ENCODE measurements around the gene SCAF4. TPM values are rescaled to one million over a fixed set of nuclear protein-coding genes. Genes with fewer than 3 reads are reported as not detected.
A peak's percentile ranks its signal among the peaks of the same experiment; 100 is the strongest.
"Not testable (repeated sequence)": the region's sequence is repeated elsewhere in the genome, so short reads cannot be mapped to it uniquely, and the experiment has no call there.

The SCAF4 gene
- total RNA-seq, 1 donor: 7.6 TPM

- Histone ChIP-seq H3K36me3 (ENCODE audit: insufficient read depth, low read length) (peaks cover 12% of the 10 kb centered on the region), H3K4me3 (ENCODE audit: insufficient read depth, low read length) (peak within 1 kb of the TSS; percentile 88), H2AFZ (ENCODE audit: low read length) (peak within 1 kb of the TSS; percentile 91), H4K20me1 (ENCODE audit: insufficient read depth, low read length) (peaks cover 18% of the 10 kb centered on the region), H3K9me3 (ENCODE audit: low read depth, low read length) (no peaks in the 10 kb centered on the region), H3K79me2 (ENCODE audit: insufficient read depth, low read length) (peaks cover 50% of the 10 kb centered on the region), H3K27ac (ENCODE audit: low read depth, low read length) (peak within 1 kb of the TSS; percentile 83), H3K4me2 (ENCODE audit: insufficient read depth, low read length) (peak within 1 kb of the TSS; percentile 93), H3K27me3 (ENCODE audit: insufficient read depth, low read length) (no peaks in the 10 kb centered on the region), H3K4me1 (ENCODE audit: insufficient read depth, low read length) (peaks cover 13% of the 10 kb centered on the region)
- no peak for TF ChIP-seq CTCF (IDR thresholded peaks at IDR 0.05; ENCODE audit: extremely low read depth, low read depth, low read length)
- DNase-seq (ENCODE audit: insufficient read length, low spot score, missing footprints): peak; percentile 99
These were observed 72.2 kb downstream of the SCAF4 start, which contains the start of gene SOD1 for GRCh38 chr21:31659536-31660258. Gene SOD1, plus strand, starts transcription at chr21:31659693. Its CDS starts 77 bp downstream, at chr21:31659770.

GRCh38 chr21:31659286-31659535, 72.7 kb downstream of the SCAF4 start:
- peak overlapping the region; percentile 83 for H3K27ac ChIP-seq (ENCODE audit: low read depth, low read length)
- peak overlapping the region; percentile 91 for H2AFZ ChIP-seq (ENCODE audit: low read length)
- H3K4me3 ChIP-seq (ENCODE audit: insufficient read depth, low read length): peak overlapping the region; percentile 88
- no peaks in the 10 kb centered on the region for H3K27me3 ChIP-seq (ENCODE audit: insufficient read depth, low read length)
- peaks cover 18% of the 10 kb centered on the region for H4K20me1 ChIP-seq (ENCODE audit: insufficient read depth, low read length)
- peaks cover 46% of the 10 kb centered on the region for H3K79me2 ChIP-seq (ENCODE audit: insufficient read depth, low read length)
- TF ChIP-seq CTCF (IDR thresholded peaks at IDR 0.05; ENCODE audit: extremely low read depth, low read depth, low read length): no peak
- peaks cover 13% of the 10 kb centered on the region for H3K4me1 ChIP-seq (ENCODE audit: insufficient read depth, low read length)
- H3K9me3 ChIP-seq (ENCODE audit: low read depth, low read length): no peaks in the 10 kb centered on the region
- peaks cover 11% of the 10 kb centered on the region for H3K36me3 ChIP-seq (ENCODE audit: insufficient read depth, low read length)
- no peak for DNase-seq (ENCODE audit: insufficient read length, low spot score, missing footprints)
- H3K4me2 ChIP-seq (ENCODE audit: insufficient read depth, low read length): peak overlapping the region; percentile 88

- Histone ChIP-seq H3K4me3 (ENCODE audit: insufficient read depth, low read length) (no peak overlapping the region), H3K4me1 (ENCODE audit: insufficient read depth, low read length) (peaks cover 13% of the 10 kb centered on the region), H4K20me1 (ENCODE audit: insufficient read depth, low read length) (peaks cover 18% of the 10 kb centered on the region), H3K36me3 (ENCODE audit: insufficient read depth, low read length) (peaks cover 9% of the 10 kb centered on the region), H3K79me2 (ENCODE audit: insufficient read depth, low read length) (peaks cover 35% of the 10 kb centered on the region), H3K27ac (ENCODE audit: low read depth, low read length) (no peak overlapping the region), H3K4me2 (ENCODE audit: insufficient read depth, low read length) (no peak overlapping the region), H2AFZ (ENCODE audit: low read length) (no peak overlapping the region), H3K9me3 (ENCODE audit: low read depth, low read length) (no peaks in the 10 kb centered on the region), H3K27me3 (ENCODE audit: insufficient read depth, low read length) (no peaks in the 10 kb centered on the region)
- TF ChIP-seq CTCF (IDR thresholded peaks at IDR 0.05; ENCODE audit: extremely low read depth, low read depth, low read length): no peak
- no peak for DNase-seq (ENCODE audit: insufficient read length, low spot score, missing footprints)
These were observed 73.9 kb downstream of the SCAF4 start for GRCh38 chr21:31658053-31658452.

- TF ChIP-seq CTCF (IDR thresholded peaks at IDR 0.05; ENCODE audit: extremely low read depth, low read depth, low read length): no peak
- no peak for DNase-seq (ENCODE audit: insufficient read length, low spot score, missing footprints)
These were observed 75.5 kb downstream of the SCAF4 start for GRCh38 chr21:31656199-31657095.

GRCh38 chr21:31654821-31655580, 76.9 kb downstream of the SCAF4 start:
- not testable (repeated sequence) for H3K4me1 ChIP-seq (ENCODE audit: insufficient read depth, low read length); H3K9me3 ChIP-seq (ENCODE audit: low read depth, low read length); H2AFZ ChIP-seq (ENCODE audit: low read length); H3K27ac ChIP-seq (ENCODE audit: low read depth, low read length); H3K27me3 ChIP-seq (ENCODE audit: insufficient read depth, low read length); H4K20me1 ChIP-seq (ENCODE audit: insufficient read depth, low read length); DNase-seq (ENCODE audit: insufficient read length, low spot score, missing footprints); H3K4me2 ChIP-seq (ENCODE audit: insufficient read depth, low read length); H3K4me3 ChIP-seq (ENCODE audit: insufficient read depth, low read length); H3K36me3 ChIP-seq (ENCODE audit: insufficient read depth, low read length); H3K79me2 ChIP-seq (ENCODE audit: insufficient read depth, low read length)

More at GRCh38 chr21:31656199-31657095, 75.5 kb downstream of the SCAF4 start:
- Histone ChIP-seq H3K79me2 (ENCODE audit: insufficient read depth, low read length) (peaks cover 20% of the 10 kb centered on the region), H3K4me3 (ENCODE audit: insufficient read depth, low read length) (no peak overlapping the region), H2AFZ (ENCODE audit: low read length) (no peak overlapping the region), H3K27ac (ENCODE audit: low read depth, low read length) (no peak overlapping the region), H3K9me3 (ENCODE audit: low read depth, low read length) (no peaks in the 10 kb centered on the region), H3K27me3 (ENCODE audit: insufficient read depth, low read length) (no peaks in the 10 kb centered on the region), H3K4me1 (ENCODE audit: insufficient read depth, low read length) (peaks cover 10% of the 10 kb centered on the region), H4K20me1 (ENCODE audit: insufficient read depth, low read length) (peaks cover 10% of the 10 kb centered on the region), H3K4me2 (ENCODE audit: insufficient read depth, low read length) (no peak overlapping the region), H3K36me3 (ENCODE audit: insufficient read depth, low read length) (no peaks in the 10 kb centered on the region)

Measured in osteoblast (primary cell).